AG20443 (cell line): Measurements from ENCODE around the gene ARHGAP42.
"Not testable (repeated sequence)": the region's sequence is repeated elsewhere in the genome, so short reads cannot be mapped to it uniquely, and the experiment has no call there.

Experiments used
- DNase-seq: peaks from one replicate; pipeline ENCODE4 v3.0.0; 2012; ENCODE audit warnings: low spot score, mixed read lengths

Gene ARHGAP42

DNA sequence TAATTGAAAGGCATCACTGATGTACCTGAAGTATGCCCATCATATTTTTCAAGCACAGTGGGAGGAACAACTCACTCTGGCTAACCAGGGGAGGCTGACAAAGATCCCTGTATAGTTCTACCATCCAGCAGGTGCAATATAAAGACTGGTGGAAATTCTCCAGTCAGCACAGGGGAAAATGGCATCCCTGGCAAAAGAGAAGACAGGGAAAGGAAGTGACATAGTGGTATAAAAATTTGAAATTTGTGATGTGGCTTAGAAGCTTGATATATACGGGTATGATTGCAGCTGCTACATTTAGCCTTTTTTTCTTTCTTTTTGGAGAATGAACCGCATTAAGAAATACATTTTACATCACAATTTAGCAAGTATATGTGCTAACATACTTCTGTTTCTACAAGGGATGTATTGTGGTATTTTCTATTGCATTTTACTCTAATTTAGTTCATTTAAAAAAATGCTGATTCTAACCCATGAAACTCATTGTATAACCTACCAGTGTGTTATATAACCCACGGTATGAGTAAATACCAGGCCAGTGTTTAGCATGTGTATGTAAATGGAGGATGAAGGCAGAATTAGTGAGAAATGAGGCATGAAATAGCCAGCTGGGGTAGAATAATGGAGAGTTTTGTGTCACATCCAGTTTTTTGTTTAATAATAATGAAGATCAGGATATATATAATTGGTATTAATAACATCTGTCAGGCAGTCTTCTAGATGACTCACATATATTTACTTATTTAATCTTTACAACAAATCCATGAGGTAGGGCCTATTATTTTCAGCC is 186.1 kb downstream of the ARHGAP42 start:
- DNase-seq, result no peak

DNA sequence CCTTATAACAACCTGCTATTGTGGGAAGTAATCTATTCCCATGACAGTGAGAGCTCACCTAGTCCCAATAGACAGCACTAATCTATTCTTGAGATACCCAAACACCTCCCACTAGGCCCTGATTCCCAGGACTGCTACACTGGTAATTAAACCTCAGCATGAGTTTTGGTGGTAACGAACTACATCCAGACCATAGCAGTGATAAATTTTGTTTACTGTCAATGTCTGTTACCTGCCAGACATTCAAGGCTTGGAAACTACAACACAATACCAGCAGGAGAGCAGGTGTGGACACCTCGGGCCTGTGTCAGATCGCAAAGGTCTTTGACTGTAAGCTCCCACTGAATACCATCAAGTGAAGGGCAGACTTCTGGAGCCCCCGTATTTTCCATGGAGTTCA is 187.1 kb downstream of the ARHGAP42 start:
- no peak for DNase-seq

DNA sequence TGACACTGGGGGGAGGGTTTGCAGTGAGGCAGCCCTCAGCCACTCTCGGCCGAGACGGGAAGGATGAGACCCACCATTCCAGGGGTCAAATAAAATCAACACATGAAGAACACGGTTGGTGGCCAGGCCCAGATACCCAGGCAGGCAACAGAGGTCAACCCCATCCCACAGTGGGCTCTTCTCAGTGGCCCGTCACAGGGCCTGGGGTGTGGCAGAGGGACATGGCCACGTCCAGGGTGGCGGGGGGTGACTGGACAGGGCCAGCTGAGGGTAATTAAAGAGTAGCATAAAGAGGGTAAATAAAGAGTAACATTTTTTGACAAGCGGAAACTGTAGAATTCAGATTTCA is 188.4 kb downstream of the ARHGAP42 start:
- DNase-seq, result no peak

DNA sequence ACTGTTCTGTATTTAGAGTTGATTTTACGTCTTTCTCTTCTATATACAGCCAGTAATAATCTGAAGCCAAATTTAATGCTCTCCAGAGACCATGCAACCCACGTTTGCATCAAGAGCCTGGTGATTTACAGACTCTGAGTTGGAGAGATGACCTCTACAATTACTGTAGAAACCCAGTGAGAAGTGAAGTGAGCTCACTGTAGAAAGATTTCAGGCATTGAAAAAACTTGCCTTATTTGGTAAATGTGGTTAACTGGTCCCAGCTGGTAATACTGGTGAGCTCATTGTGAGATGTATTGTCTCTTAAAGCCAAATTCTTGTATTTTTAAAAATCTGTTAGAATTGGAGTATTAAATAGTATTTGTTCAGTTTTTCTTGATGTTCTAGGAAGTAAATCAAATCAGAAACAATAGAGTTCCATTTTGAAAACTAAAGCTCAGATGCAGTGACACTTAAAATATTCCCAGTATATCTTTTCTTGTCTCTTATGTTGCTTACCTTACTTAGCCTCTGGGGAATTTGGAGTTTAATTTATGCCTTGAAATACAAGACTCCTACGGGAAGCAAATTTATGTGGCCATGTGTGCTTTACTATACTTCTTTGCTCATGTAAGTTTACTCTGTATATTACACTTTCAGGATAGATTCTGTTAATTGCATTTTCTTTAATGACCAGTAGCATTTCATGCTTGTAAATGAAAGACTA is 189.9 kb downstream of the ARHGAP42 start:
- peak; percentile 83 for DNase-seq

DNA sequence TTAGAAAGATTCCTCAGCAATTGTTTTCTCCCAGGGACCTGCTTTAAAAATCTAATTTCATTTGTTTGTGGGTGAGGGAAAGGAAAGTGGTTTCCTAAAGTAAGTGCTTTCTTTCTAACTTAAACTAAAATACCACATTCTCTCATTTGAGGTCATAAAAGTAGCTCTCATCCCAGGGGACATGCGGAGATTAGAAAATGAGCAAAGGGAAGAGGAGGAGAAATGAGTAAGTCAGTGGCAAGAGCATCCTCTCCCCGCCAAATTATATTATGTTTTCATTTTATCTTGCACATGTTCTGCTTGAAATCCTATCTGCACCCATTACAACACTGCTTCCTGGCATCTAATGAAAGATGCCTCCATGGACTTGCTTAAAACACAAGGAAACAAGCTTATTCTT is 191.4 kb downstream of the ARHGAP42 start:
- no peak for DNase-seq

DNA sequence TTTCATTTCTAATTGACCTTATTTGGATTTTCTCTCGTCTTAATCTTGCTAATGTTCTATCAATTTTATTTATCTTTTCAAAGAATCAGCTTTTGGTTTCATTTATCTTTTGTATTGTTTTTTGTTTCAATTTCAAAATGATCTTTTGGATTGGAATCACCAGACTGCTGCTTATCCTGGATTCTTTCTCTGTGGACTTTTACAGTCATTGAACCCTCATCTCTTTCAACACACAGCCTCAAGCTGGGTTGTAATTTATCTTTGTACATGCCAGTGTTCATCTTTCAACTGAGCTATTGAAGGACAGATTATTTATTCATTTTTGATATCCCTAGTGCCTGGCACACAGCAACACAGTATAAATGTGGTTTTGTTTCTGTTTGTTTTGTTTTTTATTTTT is 195.9 kb downstream of the ARHGAP42 start:
- no peak for DNase-seq

DNA sequence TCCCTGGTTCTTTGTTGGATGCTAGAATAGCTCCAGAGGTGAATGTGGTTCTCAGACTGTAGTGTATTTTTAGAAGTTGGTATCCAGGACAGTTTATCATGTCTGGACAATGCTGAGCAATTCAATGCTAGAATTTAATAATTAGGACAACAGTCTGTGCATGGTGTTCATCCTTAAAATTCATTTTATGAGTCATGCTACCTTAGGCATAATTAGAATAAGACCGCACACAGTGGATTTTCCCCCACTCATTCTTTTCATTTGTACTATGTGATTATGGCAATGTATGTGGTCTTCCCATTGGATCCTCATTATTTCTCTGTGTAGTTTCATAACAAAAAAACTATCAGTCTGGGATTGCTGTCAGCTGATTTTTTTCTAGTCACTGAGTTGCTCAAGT is 196.7 kb downstream of the ARHGAP42 start:
- DNase-seq, result no peak

DNA sequence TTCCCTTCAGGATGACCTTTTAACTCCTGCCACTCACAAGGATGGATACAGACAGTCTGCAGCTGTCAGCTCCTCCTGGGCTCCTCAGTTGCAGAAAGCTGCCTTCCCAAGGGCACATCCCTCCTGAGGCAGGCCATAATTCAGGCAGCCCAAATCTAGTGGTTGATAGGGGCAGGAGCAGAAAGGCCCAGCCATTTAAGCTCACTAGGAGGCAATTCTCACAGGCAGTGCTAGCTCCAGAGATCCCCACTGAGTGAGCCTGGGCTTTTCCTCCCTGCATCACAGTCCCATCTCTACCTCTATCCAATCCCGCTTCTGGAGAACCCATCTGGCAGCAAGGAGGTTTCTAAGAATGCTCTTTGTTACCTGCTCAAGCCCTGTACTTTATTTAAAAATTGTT is 200.6 kb downstream of the ARHGAP42 start:
- DNase-seq, result no peak

DNA sequence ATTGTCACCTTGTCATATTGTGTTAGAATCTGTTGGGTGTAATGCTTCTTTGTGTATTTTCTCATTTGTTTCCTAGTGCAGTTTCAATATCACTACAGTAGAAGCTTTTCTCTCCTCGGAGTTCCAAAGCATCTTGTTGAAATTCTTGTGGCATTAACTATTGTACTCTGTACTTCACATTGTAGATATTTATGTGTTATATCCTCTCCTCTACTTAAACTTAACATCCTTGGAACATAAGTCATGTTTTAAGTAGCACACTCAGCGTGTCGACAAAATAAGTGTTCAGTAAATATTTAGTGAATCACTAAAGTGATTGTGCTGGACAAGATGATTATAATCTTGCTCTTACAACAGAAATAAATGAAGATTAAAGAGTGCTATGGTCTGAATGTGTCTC is 201.7 kb downstream of the ARHGAP42 start:
- no peak for DNase-seq

DNA sequence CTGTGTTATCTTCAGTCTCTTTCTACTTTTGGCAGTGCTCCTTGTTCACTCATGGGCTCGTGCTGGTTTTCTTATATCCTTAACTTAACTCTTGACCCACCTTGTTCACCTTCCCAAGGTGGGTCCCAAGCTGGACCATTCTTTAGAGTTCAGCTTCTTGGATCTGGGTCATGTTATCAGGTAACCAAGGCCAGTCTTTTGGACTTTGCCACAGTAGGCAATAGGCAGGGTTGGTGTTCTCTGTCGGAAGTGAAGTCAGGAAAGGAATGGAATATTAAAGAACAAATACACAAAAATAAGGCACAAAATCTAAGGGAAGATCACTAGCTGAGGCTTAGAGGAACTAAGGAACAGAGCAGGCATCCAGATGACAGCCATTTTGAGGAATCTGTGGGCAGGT is 202.7 kb downstream of the ARHGAP42 start:
- DNase-seq, result no peak

DNA sequence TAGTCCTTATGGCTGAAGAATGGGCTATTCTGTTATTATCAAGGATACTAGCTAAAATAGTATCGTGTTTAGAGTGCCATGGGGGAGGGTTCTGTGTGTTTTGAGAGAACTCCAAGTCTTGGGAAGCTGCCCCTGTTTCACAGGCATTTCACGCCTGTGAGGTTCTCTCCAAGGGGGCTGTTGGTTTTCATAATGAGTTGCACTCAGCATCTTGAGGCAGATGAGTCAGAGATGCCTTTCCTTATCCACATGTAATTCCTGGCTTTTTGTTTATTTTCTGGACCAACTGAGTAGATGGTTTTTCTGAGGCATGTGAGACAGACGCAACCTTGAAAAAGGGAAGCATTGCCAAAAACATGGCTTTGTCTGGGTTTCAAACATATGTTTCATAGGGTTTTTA is 203.7 kb downstream of the ARHGAP42 start:
- DNase-seq, result peak; percentile 83

DNA sequence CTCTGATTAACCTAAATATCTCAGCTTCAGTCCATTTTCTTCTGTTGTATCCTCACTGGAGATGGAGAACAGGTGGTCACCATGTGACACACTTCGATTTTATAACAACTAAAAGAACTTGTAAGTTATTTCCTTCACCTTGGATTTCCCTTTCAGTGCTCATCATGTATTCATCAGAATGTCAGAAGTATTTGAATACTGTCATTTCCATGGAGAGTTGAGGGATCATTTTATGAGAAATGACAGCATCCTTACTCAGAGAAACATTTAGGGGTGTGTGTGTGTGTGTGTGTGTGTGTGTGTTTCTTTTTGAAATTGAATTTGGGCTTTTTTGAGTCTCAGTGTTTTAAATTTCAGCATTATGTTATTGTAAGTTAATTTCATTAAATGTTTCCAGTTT is 205.8 kb downstream of the ARHGAP42 start:
- DNase-seq, result no peak

DNA sequence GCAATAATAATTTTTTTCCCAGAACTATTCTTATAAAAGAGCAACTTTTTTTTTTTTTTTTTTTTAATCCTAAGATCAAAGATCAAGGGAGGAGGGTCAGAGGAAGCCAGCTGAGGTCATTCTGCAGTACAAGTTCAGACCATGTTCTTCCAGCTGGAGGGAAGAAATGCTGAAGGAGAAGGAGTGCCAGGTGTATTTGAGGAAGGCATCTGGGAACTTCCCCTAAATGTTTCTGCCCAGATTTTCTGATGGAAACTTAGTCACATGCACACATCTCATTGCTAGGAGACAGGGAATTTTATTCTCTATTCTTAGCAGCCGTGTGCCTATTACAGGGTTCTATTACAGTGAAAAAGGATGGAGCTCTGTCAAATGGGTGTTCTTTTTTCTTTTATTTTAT is 208.4 kb downstream of the ARHGAP42 start:
- DNase-seq, result no peak

DNA sequence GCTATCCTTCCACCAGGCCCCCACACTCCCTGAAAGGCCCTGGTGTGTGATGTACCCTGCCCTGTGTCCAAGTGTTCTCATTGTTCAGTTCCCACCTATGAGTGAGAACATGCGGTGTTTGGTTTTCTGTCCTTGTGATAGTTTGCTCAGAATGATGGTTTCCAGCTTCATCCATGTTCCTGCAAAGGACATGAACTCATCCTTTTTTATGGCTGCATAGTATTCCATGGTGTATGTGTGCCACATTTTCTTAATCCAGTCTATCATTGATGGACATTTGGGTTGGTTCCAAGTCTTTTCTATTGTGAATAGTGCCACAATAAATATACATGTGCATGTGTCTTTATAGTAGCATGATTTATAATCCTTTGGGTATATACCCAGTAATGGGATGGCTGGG is 208.9 kb downstream of the ARHGAP42 start:
- DNase-seq, result not testable (repeated sequence)

DNA sequence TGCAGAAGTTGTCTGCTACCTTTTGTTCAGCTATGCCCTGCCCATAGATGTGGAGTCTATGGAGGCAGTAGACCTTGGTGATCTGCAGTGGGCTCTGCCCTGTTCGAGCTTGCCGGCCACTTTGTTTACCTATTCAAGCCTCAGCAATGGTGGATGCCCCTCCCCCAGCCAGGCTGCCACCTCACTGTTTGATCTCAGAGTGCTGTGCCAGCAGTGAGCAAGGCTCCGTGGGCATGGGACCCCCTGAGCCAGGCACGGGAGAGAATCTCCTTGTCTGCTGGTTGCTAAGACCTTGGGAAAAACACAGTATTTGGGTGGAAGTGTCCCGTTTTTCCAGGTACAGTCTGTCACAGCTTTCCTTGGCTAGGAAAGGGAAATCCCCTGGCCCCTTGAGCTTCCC is 214.4 kb downstream of the ARHGAP42 start:
- DNase-seq, result not testable (repeated sequence)

DNA sequence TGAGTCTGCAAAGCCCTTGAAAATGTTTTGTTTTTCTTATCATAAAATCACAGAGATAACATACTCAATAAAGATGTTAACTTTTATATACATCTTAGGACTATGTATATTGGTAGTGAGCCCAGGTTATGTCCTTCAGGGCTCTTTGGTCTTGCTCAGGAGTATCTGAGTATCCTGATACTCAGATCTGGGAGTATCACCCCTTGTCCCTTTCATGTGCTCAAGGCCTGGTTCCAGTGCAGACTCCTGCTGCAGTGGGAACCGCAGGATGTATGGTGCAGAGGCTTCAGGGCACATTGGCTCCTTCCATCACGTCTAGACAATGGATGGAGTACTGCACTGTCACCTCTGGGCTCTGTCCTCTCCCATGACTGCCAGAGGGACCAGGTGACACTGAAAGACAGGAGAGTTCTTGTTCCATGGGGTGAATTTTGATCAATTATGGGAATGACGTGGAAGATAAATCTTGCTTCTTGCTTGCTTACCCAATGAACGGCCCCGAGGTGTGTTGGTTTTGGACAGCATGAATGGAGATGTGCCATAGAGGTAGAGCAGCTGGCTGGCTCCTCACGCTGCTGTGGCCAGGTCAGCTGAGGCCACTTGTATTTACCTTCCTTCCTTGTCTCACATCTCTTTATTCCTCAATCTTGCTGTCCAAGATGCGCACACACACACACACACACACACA is 215.5 kb downstream of the ARHGAP42 start:
- no peak for DNase-seq

DNA sequence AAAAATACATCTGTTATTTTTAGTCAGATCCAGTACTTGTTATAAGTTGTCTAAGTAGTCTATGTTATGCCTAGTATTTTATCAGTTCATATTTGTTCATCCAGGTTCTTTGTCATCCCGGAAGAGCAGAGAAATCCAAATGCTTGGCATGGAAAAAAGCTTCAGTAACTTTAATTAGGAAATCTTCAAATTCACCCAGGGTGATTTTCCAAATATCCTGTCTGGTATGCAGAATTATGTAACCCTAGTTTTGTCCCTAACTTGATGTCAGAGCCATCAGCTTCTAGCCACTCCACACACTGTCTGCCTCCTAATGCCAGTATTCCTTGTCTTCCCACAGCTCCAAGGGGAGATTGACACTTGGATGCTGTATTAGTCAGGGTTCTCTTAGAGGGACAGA is 216.2 kb downstream of the ARHGAP42 start:
- peak; percentile 42 for DNase-seq

DNA sequence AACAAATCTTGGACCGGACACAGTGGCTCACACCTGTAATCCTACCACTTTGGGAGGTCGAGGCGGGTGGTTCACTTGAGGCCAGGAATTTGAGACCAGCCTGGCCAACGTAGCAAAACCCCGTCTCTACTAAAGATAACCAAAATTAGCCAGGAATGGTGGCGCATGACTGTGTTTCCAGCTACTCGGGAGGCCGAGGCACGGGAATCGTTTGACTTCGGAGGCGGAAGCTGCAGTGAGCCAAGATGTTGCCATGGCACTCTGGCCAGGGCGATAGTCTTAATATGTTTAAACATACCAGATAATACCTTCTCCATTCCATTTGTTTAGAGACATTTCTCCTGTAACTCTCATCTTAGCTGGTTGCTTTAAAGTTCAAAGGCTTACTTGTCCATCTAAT is 218.6 kb downstream of the ARHGAP42 start:
- DNase-seq, result no peak

DNA sequence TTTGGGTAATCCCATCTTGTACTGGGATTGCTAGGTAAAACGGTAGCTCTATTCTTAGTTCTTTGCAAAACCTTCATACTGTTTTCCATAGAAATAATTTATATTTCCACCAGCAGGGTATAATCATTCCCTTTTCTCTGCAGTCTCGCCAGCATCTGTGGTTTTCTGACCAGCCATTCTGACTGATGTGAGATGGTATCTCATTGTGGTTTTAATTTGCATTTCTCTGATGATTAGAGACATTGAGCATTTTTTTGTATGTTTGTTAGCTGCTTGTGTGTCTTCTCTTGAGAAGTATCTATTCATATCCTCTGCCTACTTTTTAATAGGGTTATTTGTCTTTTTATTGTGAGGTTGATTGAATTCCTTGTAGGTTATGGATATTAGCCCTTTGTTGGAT is 221.7 kb downstream of the ARHGAP42 start:
- no peak for DNase-seq

DNA sequence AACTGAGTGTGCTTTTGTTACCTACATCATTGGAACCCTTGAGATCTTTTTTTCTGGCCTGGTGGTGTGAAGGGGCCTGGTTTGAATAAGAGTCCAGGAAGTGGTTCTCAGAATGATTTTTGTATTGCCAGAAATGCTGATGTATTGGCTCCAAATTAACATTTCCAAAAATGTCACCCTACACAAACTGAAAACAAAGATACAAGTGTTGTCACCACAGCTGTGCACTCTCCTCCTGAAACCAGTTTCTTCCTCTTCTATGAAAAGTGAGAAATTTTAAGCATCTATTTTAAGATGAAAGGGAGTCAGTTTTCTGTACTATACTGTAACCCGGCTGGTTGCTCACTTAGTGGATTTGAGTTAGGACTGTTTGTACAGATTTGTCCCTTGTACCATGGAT is 223.7 kb downstream of the ARHGAP42 start:
- no peak for DNase-seq

DNA sequence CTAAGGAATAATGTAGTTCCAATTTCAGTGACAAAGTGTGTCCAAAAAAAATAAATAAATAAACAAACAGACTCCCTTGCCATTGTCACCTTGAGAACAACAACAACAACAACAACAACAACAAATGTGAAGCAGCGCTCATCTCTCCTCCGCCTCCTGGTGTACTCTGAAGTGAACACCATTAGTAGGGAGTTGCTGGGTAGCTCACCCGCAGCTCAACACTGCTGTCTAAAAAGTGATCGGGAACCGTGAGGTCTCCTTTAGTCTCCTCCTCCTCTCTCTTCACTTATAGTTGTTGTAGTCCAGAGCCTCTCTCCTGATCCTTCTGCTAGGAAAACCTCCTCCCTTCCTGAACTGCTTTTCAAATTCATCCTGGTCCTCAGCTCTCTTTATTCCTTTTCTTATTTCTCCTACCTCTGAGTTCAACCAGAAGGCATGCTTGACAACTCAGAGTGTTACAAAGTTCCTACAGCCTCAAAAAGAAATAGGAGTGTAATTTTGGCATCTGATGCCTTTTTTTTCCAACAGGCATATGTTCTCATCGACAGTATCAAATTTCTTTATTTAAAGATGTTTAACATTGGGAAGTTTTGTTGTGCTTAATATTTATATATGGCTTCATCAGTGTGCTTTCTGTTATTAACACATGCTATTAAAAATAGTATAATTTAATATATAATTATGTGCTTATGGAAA is 227.5 kb downstream of the ARHGAP42 start:
- DNase-seq, result no peak
